Measurements from ENCODE around the gene FLNA.

DNA sequence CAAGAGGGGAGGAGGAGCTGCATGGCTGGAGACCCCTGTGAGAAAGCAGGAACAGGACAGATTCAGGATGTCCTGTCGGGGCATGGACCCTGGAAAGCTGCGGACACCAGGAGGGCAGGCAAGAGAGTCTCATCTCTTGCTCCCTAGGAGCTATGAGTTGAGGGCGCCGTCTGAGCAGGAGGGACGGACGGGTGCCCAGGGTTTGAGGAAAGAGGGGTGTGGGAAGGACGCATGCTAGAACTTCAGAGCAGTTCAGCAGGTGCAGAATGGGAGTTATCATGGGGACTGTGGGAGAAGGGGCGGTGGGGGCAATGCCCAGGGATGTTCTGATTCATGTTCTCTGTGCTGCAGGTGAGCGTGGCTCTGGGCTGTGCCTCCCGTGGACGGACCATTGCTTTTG lies 54.0 kb downstream of the FLNA start:
- TF ChIP-seq, protein P1, sequence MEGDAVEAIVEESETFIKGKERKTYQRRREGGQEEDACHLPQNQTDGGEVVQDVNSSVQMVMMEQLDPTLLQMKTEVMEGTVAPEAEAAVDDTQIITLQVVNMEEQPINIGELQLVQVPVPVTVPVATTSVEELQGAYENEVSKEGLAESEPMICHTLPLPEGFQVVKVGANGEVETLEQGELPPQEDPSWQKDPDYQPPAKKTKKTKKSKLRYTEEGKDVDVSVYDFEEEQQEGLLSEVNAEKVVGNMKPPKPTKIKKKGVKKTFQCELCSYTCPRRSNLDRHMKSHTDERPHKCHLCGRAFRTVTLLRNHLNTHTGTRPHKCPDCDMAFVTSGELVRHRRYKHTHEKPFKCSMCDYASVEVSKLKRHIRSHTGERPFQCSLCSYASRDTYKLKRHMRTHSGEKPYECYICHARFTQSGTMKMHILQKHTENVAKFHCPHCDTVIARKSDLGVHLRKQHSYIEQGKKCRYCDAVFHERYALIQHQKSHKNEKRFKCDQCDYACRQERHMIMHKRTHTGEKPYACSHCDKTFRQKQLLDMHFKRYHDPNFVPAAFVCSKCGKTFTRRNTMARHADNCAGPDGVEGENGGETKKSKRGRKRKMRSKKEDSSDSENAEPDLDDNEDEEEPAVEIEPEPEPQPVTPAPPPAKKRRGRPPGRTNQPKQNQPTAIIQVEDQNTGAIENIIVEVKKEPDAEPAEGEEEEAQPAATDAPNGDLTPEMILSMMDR (IDR thresholded peaks at IDR 0.05): no peak
- no peak for TF ChIP-seq POLR2A (IDR thresholded peaks at IDR 0.05)
